Measurements from ENCODE around the gene LPIN1.

LPIN1 gene

DNA sequence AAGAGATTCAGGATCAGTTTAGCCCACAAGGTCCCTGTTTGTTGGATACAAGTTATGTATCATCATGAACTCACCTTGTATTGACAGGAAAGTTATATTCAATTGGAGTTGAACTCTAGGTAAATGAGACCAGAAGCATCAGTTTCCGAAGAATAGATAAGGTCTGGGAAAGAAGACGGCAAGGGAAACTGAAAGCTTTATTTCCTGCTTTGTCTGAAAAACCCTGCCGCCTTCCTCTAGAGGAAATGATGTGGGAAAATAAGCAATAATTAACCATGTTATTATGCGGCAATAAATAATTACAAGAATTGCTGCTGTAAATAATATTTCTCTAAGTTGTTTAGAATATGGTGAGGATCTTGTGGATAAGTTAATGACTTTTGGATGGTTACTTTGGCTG lies 32.0 kb downstream of the LPIN1 start:
- Histone ChIP-seq H3K4me1 (ENCODE audit: insufficient read depth, low read length) (peaks cover 2% of the 10 kb centered on the region), H3K36me3 (ENCODE audit: insufficient read depth, low read length) (peaks cover 49% of the 10 kb centered on the region), H3K27me3 (ENCODE audit: insufficient read depth, low read length) (no peaks in the 10 kb centered on the region), H3K4me3 (ENCODE audit: low read length) (no peak overlapping the region), H3K9me3 (ENCODE audit: low read length) (no peaks in the 10 kb centered on the region), H2AFZ (ENCODE audit: low read depth, low read length) (no peak overlapping the region)

DNA sequence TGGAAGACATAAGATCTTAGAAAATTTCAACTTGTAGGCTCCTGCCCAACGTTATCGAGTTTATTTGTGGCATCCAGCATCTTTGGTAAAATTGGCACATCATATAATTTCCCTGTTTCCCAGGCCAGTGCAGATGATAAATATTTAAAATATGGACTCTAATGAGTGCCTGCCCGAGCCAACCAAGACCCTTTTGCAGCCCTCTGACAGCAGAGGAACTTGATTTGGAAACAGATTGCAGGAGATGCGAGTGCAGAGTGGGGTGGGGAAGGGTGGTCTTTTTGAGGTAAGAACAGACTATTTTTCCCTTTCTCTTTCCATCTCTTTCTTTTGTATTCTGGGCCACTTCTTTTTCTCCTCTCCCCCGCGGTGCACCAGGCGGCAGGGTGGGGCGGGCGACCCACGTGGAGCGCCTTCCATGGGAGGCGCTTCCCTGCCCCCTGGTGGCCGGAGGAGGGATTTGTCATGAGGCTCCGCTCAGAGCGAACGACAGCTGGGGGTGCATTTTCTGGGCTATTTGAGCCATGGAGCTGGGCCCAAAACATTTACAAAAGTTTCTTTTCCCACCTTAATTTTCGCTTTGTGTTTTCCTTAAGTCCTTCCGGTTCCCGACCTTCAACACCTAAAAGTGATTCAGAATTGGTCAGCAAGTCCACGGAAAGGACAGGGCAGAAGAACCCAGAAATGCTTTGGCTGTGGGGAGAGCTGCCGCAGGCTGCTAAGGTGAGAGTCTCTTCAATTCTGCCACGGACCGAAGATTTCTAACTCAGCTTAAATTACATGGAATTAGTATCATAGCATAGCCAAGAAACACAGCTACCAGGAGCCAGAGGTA lies 32.7 kb downstream of the LPIN1 start:
- Histone ChIP-seq H3K27me3 (ENCODE audit: insufficient read depth, low read length) (no peaks in the 10 kb centered on the region), H3K4me1 (ENCODE audit: insufficient read depth, low read length) (peaks cover 2% of the 10 kb centered on the region), H3K36me3 (ENCODE audit: insufficient read depth, low read length) (peaks cover 48% of the 10 kb centered on the region), H2AFZ (ENCODE audit: low read depth, low read length) (no peak overlapping the region), H3K9me3 (ENCODE audit: low read length) (no peaks in the 10 kb centered on the region), H3K4me3 (ENCODE audit: low read length) (no peak overlapping the region)

- Histone ChIP-seq H3K27me3 (ENCODE audit: insufficient read depth, low read length) (no peaks in the 10 kb centered on the region), H3K36me3 (ENCODE audit: insufficient read depth, low read length) (peaks cover 43% of the 10 kb centered on the region), H3K4me1 (ENCODE audit: insufficient read depth, low read length) (peaks cover 2% of the 10 kb centered on the region), H2AFZ (ENCODE audit: low read depth, low read length) (no peak overlapping the region), H3K4me3 (ENCODE audit: low read length) (no peak overlapping the region), H3K9me3 (ENCODE audit: low read length) (peaks cover 2% of the 10 kb centered on the region)
Observed at GRCh38 chr2:11781602-11782001, 35.2 kb downstream of the LPIN1 start.

- Histone ChIP-seq H3K36me3 (ENCODE audit: insufficient read depth, low read length) (peaks cover 64% of the 10 kb centered on the region), H3K4me3 (ENCODE audit: low read length) (no peak overlapping the region), H3K9me3 (ENCODE audit: low read length) (peaks cover 4% of the 10 kb centered on the region), H2AFZ (ENCODE audit: low read depth, low read length) (no peak overlapping the region), H3K4me1 (ENCODE audit: insufficient read depth, low read length) (no peaks in the 10 kb centered on the region), H3K27me3 (ENCODE audit: insufficient read depth, low read length) (no peaks in the 10 kb centered on the region)
Observed at GRCh38 chr2:11784280-11784679, 37.8 kb downstream of the LPIN1 start.

DNA sequence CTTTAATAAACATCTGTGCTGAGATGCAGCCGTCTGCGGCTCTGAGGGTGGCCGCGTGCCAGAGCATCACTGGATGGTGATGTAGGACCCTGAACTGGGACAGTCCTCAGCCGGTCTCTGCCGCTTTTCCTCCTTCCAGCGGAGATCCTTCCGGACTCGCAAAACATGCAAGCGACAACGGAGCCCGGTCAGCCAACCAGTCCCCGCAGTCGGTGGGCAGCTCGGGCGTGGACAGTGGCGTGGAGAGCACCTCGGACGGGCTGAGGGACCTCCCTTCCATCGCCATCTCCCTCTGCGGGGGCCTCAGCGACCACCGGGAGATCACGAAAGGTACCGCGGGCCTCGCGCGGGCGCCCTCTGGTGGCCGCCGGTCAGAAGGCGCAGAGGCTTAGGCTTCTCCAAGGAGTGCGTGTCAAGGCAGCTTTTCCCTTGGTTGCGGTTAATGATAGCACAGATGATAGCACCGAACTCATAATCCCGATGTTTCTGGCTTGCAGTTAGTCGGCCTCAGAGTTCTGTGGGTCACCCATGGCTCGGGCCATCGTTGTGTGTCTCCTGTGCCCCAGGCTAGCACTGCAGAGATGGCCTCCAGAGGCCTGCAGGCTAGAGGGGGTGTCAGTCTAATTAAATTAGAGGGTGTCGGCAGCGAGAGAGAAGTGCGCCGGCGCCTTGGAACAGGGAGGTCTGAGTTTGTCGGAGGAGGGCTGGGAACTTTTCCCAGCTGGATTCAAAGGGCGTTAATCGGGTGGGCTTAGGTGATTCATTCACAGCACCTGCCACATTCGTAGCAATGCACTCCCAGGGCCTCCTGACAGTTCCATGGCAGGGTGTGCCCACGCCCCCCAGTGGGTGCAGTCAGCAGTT lies 38.5 kb downstream of the LPIN1 start:
- Histone ChIP-seq H3K27me3 (ENCODE audit: insufficient read depth, low read length) (no peaks in the 10 kb centered on the region), H3K4me1 (ENCODE audit: insufficient read depth, low read length) (no peaks in the 10 kb centered on the region), H2AFZ (ENCODE audit: low read depth, low read length) (no peak overlapping the region), H3K36me3 (ENCODE audit: insufficient read depth, low read length) (peaks cover 67% of the 10 kb centered on the region), H3K9me3 (ENCODE audit: low read length) (peaks cover 6% of the 10 kb centered on the region), H3K4me3 (ENCODE audit: low read length) (no peak overlapping the region)

- H3K9me3 ChIP-seq (ENCODE audit: low read length): peaks cover 10% of the 10 kb centered on the region
- H3K4me1 ChIP-seq (ENCODE audit: insufficient read depth, low read length): no peaks in the 10 kb centered on the region
- H3K36me3 ChIP-seq (ENCODE audit: insufficient read depth, low read length): peaks cover 67% of the 10 kb centered on the region
- no peak overlapping the region for H3K4me3 ChIP-seq (ENCODE audit: low read length)
- no peak overlapping the region for H2AFZ ChIP-seq (ENCODE audit: low read depth, low read length)
- H3K27me3 ChIP-seq (ENCODE audit: insufficient read depth, low read length): no peaks in the 10 kb centered on the region
Observed at GRCh38 chr2:11785611-11785940, 39.1 kb downstream of the LPIN1 start.

GRCh38 chr2:11786191-11786590 lies 39.8 kb downstream of the LPIN1 start:
- peaks cover 68% of the 10 kb centered on the region for H3K36me3 ChIP-seq (ENCODE audit: insufficient read depth, low read length)
- H3K4me3 ChIP-seq (ENCODE audit: low read length): no peak overlapping the region
- no peaks in the 10 kb centered on the region for H3K4me1 ChIP-seq (ENCODE audit: insufficient read depth, low read length)
- peaks cover 10% of the 10 kb centered on the region for H3K9me3 ChIP-seq (ENCODE audit: low read length)
- H2AFZ ChIP-seq (ENCODE audit: low read depth, low read length): no peak overlapping the region
- H3K27me3 ChIP-seq (ENCODE audit: insufficient read depth, low read length): no peaks in the 10 kb centered on the region

- Histone ChIP-seq H3K36me3 (ENCODE audit: insufficient read depth, low read length) (peaks cover 71% of the 10 kb centered on the region), H3K4me1 (ENCODE audit: insufficient read depth, low read length) (no peaks in the 10 kb centered on the region), H3K9me3 (ENCODE audit: low read length) (peaks cover 10% of the 10 kb centered on the region), H3K4me3 (ENCODE audit: low read length) (no peak overlapping the region), H2AFZ (ENCODE audit: low read depth, low read length) (no peak overlapping the region), H3K27me3 (ENCODE audit: insufficient read depth, low read length) (no peaks in the 10 kb centered on the region)
Observed at GRCh38 chr2:11786592-11786991, 40.2 kb downstream of the LPIN1 start.

DNA sequence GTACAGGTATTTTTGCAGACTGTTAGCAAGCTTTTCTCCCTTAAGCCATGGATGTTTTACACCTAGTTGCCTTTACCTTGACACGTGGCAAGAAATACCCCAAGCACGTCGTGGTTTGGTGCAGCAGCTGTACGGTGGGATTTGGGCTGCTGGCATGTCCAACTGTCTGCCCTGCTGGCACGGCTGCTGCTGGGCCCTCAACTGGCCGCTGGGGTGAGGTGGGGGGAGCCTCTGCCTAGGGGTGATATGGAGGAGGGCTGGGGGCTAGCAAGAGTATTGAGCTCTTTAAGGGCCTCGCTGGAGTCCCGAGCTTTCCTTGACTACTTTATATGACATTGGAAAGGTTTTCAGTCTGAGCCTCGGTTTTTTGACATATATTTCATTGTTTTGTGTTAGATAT lies 41.6 kb downstream of the LPIN1 start:
- Histone ChIP-seq H3K4me3 (ENCODE audit: low read length) (no peak overlapping the region), H3K4me1 (ENCODE audit: insufficient read depth, low read length) (no peaks in the 10 kb centered on the region), H3K9me3 (ENCODE audit: low read length) (peaks cover 11% of the 10 kb centered on the region), H3K27me3 (ENCODE audit: insufficient read depth, low read length) (no peaks in the 10 kb centered on the region), H3K36me3 (ENCODE audit: insufficient read depth, low read length) (peaks cover 76% of the 10 kb centered on the region), H2AFZ (ENCODE audit: low read depth, low read length) (no peak overlapping the region)

- H3K9me3 ChIP-seq (ENCODE audit: low read length): peaks cover 11% of the 10 kb centered on the region
- no peak overlapping the region for H3K4me3 ChIP-seq (ENCODE audit: low read length)
- no peaks in the 10 kb centered on the region for H3K4me1 ChIP-seq (ENCODE audit: insufficient read depth, low read length)
- no peak overlapping the region for H2AFZ ChIP-seq (ENCODE audit: low read depth, low read length)
- H3K36me3 ChIP-seq (ENCODE audit: insufficient read depth, low read length): peaks cover 76% of the 10 kb centered on the region
- H3K27me3 ChIP-seq (ENCODE audit: insufficient read depth, low read length): no peaks in the 10 kb centered on the region
Observed at GRCh38 chr2:11788461-11789124, 42.2 kb downstream of the LPIN1 start.

DNA sequence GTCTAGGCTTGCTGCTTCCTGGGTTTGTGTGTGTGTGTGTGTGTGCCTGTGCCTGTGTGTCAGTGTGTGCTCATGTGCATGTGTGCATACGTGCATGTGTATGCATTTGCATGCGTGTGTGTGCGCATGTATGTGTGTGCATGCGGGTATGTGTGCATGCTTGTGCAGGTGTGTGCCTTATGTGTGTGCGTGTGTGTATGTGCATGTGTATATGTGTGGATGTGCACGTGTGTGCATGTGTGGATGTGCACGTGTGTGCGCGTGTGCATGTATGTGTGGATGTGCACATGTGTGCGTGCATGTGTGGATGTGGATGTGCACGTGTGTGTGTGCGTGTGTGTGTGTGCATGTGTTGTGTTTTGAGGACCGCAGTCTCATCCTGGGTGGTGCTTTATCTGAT lies 42.8 kb downstream of the LPIN1 start:
- Histone ChIP-seq H3K4me1 (ENCODE audit: insufficient read depth, low read length) (no peaks in the 10 kb centered on the region), H3K36me3 (ENCODE audit: insufficient read depth, low read length) (peaks cover 73% of the 10 kb centered on the region), H3K27me3 (ENCODE audit: insufficient read depth, low read length) (no peaks in the 10 kb centered on the region), H2AFZ (ENCODE audit: low read depth, low read length) (no peak overlapping the region), H3K4me3 (ENCODE audit: low read length) (no peak overlapping the region), H3K9me3 (ENCODE audit: low read length) (peaks cover 11% of the 10 kb centered on the region)

DNA sequence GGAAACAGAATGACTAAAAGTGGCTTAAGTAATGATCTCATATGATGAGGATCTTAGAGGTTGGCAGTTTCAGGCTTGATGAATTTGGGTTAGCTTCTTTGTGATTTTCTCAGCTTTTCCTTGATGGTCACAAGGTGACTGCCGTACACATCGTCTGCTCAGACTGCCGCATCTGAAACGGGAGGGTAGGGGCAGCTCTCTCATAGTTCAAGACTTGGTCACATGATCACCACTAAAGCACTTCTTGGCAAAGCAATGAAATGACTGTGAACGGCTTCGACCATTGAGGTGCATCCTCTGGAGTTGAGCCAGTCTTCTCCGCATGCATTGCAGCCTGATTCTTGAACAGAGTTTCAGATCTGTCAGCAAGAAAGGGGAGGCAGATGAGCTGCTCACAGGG lies 43.8 kb downstream of the LPIN1 start:
- Histone ChIP-seq H3K9me3 (ENCODE audit: low read length) (peaks cover 9% of the 10 kb centered on the region), H3K36me3 (ENCODE audit: insufficient read depth, low read length) (peaks cover 72% of the 10 kb centered on the region), H2AFZ (ENCODE audit: low read depth, low read length) (no peak overlapping the region), H3K4me1 (ENCODE audit: insufficient read depth, low read length) (no peaks in the 10 kb centered on the region), H3K27me3 (ENCODE audit: insufficient read depth, low read length) (no peaks in the 10 kb centered on the region), H3K4me3 (ENCODE audit: low read length) (no peak overlapping the region)

DNA sequence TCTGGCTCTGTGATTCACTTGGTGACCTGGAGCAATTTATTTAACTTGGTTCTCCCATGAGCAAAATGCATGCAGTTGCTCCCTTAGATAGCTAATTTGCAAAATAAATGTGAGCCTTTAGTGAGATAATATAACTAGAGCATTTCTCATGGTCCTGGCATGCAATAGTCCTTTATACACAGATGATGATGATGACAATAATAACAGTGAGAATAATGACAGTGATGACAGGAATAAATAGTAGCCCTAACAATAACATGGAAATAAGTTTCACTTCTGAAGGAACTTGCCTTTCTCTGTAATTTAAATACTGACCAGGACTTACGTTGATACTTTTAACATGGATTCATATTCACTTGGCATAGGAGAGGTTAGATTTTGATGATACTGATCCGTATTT lies 49.2 kb downstream of the LPIN1 start:
- H2AFZ ChIP-seq (ENCODE audit: low read depth, low read length): no peak overlapping the region
- H3K27me3 ChIP-seq (ENCODE audit: insufficient read depth, low read length): no peaks in the 10 kb centered on the region
- peaks cover 2% of the 10 kb centered on the region for H3K9me3 ChIP-seq (ENCODE audit: low read length)
- no peak overlapping the region for H3K4me3 ChIP-seq (ENCODE audit: low read length)
- peaks cover 74% of the 10 kb centered on the region for H3K36me3 ChIP-seq (ENCODE audit: insufficient read depth, low read length)
- no peaks in the 10 kb centered on the region for H3K4me1 ChIP-seq (ENCODE audit: insufficient read depth, low read length)
